ENCODE measurements around the gene TMCO5A.

TMCO5A gene

DNA sequence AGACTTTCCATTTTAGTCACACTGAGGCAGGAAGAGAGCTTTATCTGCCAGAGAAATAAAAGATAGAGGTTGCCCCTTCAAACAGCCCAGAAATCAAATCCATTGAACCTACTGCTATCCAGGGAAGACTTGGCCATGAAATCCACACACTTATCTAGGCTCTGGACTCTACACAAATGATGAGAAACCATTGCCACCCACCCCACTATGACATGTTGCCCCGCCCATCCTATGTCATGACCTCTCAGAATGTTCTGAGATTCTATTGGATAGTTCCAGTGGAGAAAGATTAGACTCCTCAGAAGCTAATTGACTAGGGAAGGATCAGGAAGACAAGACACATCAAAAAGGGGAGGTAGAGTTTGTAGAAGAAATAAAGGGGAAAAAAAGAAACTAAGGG lies at the start of gene TMCO5A:
Gene TMCO5A (plus strand): TSS at position 301 of the 400 bp plus-strand sequence. CDS start 1,684 bp downstream, outside the sequence.
- H3K9me3 Mint-ChIP-seq = no peaks in the 10 kb centered on the region
- H3K4me1 Mint-ChIP-seq = no peaks in the 10 kb centered on the region
- no peak within 1 kb of the TSS for H3K4me3 Mint-ChIP-seq
- H3K27me3 Mint-ChIP-seq = peaks cover 3% of the 10 kb centered on the region
- DNase-seq (ENCODE audit: low spot score in 2 of 2) = no peak
- no peak for ATAC-seq (ENCODE audit: low read depth)
- no peak within 1 kb of the TSS for H3K27ac Mint-ChIP-seq
- no peaks in the 10 kb centered on the region for H3K36me3 Mint-ChIP-seq

DNA sequence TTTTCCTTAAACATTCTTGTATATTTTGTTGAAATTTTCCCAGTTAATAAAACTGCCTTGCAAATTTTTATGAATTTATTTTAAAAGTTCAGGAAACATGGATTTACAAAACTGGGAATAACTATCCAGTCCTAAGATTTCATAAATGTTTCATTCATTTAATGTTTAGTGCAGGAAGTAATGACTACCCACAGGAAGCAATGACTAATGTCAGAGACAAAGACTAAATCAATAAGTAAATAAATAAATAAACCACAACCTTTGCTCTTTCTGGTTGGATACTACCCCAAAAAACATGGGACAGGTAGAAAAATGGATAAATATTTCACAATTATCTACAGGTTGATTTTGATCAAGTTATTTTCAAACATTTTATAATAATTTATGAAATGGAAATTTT lies 48.8 kb upstream of the TMCO5A start:
- ATAC-seq (ENCODE audit: low read depth) = no peak
- no peaks in the 10 kb centered on the region for H3K36me3 Mint-ChIP-seq
- no peaks in the 10 kb centered on the region for H3K9me3 Mint-ChIP-seq
- H3K4me3 Mint-ChIP-seq = no peak overlapping the region
- no peak overlapping the region for H3K27ac Mint-ChIP-seq
- H3K4me1 Mint-ChIP-seq = no peaks in the 10 kb centered on the region
- no peak for DNase-seq (ENCODE audit: low spot score in 2 of 2)
- peaks cover 6% of the 10 kb centered on the region for H3K27me3 Mint-ChIP-seq

DNA sequence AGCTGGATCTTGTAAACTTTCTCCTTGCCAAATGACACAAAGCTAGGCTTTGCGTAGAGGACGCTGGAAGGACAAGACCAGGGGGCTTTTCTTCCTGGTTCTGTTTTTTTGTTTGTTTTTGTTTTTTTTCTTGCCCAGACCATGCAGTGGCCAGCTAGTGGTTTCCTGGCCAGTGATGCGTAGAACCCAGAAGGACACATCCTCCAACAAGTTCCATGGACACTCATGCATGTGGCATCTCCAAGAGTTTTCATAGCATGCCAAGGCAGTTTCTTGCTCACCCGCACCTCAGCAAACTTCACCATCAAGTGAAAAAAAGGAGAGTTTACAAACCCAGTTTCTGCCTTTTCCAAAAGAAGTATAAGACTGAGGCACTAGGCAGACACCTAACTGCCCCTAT lies 46.1 kb upstream of the TMCO5A start:
- DNase-seq (ENCODE audit: low spot score in 2 of 2) (no peak), ATAC-seq (ENCODE audit: low read depth) (no peak)
- Mint-ChIP-seq H3K27me3 (peaks cover 4% of the 10 kb centered on the region), H3K4me3 (no peak overlapping the region), H3K4me1 (no peaks in the 10 kb centered on the region), H3K9me3 (no peaks in the 10 kb centered on the region), H3K27ac (no peak overlapping the region), H3K36me3 (no peaks in the 10 kb centered on the region)

DNA sequence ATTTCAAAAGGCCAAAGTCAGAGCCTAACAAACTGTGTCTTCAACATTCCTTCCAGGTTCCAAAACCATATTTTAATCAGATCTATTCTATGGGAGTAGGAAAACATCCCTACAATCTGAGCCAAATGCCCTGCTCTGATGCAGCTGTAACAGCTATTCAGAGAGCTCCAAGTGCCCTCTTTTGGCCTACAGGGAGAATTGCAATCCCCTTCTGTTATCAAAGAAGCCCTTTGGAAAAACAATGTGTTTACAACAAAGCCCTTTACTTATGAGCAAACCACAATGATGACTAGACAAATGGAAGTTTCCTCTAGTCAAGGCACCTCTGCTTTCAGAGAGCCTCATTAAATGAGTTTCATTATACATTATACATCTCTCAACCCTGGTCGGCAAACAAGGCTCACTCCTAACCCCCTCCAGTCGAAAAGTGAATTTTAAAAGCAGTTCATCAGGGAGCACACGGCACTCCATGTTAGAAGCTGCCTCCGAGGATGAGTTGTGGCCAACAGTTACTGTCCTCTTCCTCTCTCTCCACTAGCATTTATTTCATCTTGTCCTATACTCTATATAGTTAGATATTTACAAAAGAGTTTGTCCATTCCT lies 42.6 kb upstream of the TMCO5A start:
- no peak overlapping the region for H3K4me3 Mint-ChIP-seq
- no peak for DNase-seq (ENCODE audit: low spot score in 2 of 2)
- no peaks in the 10 kb centered on the region for H3K4me1 Mint-ChIP-seq
- H3K27ac Mint-ChIP-seq = no peak overlapping the region
- no peaks in the 10 kb centered on the region for H3K9me3 Mint-ChIP-seq
- H3K36me3 Mint-ChIP-seq = no peaks in the 10 kb centered on the region
- no peak for ATAC-seq (ENCODE audit: low read depth)
- no peaks in the 10 kb centered on the region for H3K27me3 Mint-ChIP-seq

DNA sequence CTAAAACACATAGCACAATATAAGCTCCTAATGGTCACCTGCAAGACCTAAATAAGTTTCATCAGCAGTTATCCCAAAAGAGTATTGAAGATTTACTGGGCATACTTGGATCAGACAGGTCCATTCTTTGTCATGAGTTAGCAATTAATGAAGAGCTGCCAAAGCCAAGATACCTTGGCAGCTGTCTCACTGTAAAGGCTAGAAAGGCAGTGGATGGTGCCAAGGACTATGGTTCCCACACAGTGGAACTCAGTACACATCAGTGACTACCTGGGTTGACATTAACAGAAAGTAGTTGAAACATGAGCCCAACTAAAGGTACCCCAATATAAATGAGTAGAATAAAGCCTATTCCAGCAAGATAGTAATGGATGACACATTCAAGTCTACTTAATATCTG lies 41.1 kb upstream of the TMCO5A start:
- H3K9me3 Mint-ChIP-seq = no peaks in the 10 kb centered on the region
- no peak for ATAC-seq (ENCODE audit: low read depth)

DNA sequence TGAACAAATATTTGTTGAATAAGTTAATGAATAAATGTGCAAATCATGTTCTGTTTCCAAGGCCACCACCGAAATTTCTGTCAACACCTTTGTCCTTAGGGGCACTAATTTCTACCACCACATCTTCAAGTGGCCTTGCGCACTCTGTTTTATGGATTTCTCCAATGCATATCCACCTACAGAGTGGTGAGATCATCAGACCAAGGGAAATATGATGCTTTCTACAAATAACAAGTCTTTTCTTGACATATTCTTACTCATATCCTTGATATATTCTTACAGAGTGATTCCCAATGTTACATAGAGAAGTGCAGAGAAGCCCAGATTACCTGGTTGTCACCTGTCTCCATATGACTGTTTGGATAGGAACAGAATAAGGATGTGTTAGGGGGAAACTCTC lies 36.1 kb upstream of the TMCO5A start:
- Mint-ChIP-seq H3K4me1 (no peaks in the 10 kb centered on the region), H3K36me3 (no peaks in the 10 kb centered on the region), H3K4me3 (no peak overlapping the region), H3K27ac (no peak overlapping the region), H3K9me3 (no peaks in the 10 kb centered on the region), H3K27me3 (no peaks in the 10 kb centered on the region)
- DNase-seq (ENCODE audit: low spot score in 2 of 2) (no peak), ATAC-seq (ENCODE audit: low read depth) (no peak)

More for the DNA sequence above, 41.1 kb upstream of the TMCO5A start:
- H3K27ac Mint-ChIP-seq = no peak overlapping the region
- no peak overlapping the region for H3K4me3 Mint-ChIP-seq
- no peaks in the 10 kb centered on the region for H3K36me3 Mint-ChIP-seq
- no peaks in the 10 kb centered on the region for H3K4me1 Mint-ChIP-seq
- no peak for DNase-seq (ENCODE audit: low spot score in 2 of 2)
- H3K27me3 Mint-ChIP-seq = no peaks in the 10 kb centered on the region

DNA sequence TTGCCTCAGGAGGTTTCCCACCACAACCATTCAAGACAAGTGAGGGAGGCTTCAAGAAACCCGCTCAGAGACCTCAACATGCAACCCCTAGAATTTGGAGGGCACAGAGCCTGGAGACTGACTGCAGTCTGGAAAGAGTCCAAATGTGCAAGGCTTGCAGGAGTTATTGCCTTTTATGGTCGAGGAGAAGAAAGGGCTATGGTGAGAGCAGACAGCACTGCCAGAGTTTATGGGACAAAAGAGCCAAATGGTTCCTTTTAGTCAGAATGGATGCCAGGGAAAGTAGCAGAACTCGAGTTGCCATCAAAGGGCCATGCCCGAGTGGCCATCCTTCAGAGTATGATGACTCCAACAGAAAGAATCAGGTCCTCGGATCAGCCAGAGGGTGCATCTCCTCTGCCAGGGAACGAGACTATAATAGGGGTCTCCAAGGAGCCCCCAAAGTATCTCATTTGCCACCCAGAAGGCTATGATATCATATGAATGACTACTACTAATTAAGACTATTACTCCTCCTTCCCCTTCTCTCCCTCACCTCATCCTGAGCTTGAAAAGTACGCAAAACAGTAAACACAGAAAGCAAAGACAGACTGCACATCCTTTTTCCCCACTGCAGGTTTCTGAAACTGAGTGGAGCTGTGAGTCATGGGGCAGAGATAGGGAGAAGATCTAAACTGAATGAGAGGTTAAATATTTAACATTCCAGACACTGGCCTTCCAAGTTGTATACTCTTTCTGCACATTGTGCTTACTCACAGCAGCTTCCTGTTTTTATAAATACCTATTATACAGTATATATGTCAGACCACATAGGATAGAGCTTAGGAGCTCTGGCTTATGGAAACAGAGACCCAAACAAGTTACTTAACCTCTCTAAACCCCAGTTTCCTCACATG lies 33.9 kb upstream of the TMCO5A start:
- no peaks in the 10 kb centered on the region for H3K36me3 Mint-ChIP-seq
- no peaks in the 10 kb centered on the region for H3K9me3 Mint-ChIP-seq
- no peaks in the 10 kb centered on the region for H3K4me1 Mint-ChIP-seq
- no peak for DNase-seq (ENCODE audit: low spot score in 2 of 2)
- H3K4me3 Mint-ChIP-seq = no peak overlapping the region
- H3K27me3 Mint-ChIP-seq = no peaks in the 10 kb centered on the region
- ATAC-seq (ENCODE audit: low read depth) = no peak
- H3K27ac Mint-ChIP-seq = no peak overlapping the region

DNA sequence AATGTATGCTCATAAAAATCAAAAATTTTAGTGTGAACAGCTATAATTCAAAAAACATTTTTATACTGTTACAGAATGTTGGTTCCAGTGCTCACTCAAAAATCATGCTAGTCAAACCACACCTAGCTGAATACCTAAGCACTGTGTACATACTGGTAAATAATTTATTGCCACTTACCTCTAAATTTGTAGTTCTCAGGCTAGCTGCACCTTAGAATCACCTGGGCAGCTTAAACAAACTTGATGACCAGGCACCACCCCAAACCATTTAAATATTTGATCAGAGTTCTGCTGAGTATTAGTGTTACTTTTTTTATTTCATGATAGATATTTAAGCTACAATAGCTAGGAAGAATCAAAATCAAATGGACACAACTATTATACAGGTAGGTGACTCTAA lies 32.3 kb upstream of the TMCO5A start:
- Mint-ChIP-seq H3K27me3 (no peaks in the 10 kb centered on the region), H3K36me3 (no peaks in the 10 kb centered on the region), H3K27ac (no peak overlapping the region), H3K4me3 (no peak overlapping the region), H3K9me3 (no peaks in the 10 kb centered on the region), H3K4me1 (no peaks in the 10 kb centered on the region)
- ATAC-seq (ENCODE audit: low read depth) = no peak
- no peak for DNase-seq (ENCODE audit: low spot score in 2 of 2)

DNA sequence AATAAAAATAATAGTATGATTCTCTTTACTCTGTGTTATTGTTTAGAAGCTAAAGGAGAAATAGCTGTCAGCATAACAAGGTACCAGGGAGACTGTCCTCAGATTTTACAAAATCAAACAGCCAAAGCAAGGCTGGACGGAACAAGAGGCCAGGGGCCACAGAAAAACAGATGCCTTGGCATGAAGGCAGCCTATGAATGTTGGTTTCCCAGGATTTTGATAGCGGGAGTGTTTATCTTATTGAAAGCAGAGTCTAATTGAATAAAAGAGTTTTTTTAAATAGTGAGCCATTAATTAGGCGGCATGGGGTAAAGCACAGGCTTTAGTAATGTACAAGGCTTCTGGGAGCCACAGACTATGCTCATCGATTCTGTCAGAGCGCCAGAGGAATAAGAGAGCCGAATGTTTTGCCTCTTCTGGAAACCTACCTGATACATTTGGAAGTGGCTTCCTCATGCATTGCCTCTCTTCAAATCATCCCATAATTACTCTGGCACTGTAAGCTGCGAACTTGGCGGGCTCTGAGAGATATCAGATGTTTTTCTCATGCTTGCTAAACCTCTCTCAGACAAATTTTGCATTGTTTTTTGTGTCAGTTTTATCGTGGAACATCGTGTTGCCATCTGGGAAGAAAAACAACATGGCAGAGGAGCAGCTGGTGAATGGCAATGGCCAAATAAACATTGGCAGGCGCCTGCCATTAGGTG lies 30.4 kb upstream of the TMCO5A start:
- Mint-ChIP-seq H3K36me3 (no peaks in the 10 kb centered on the region), H3K27ac (no peak overlapping the region), H3K4me3 (no peak overlapping the region), H3K4me1 (no peaks in the 10 kb centered on the region), H3K27me3 (peaks cover 2% of the 10 kb centered on the region), H3K9me3 (no peaks in the 10 kb centered on the region)
- DNase-seq (ENCODE audit: low spot score in 2 of 2) = no peak
- no peak for ATAC-seq (ENCODE audit: low read depth)

DNA sequence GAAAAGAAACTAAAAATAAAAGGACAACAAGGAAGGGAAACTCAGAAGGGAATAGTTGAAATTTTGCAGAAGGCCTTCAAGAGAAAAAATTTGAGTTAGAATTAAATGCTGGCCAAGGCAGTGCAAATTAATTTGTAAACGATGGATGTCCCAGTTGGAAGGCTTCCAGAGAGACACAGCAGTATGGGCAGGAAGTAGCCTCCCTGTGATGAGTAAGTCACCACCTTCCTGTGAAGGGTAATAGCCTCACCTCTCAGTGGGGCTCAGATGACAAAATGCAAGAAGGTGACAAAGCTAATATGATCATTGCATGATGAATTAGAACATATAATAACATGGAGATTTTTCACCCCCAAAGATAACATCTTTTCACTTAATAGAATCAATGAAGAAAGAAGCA lies 27.3 kb upstream of the TMCO5A start:
- Mint-ChIP-seq H3K27me3 (peaks cover 2% of the 10 kb centered on the region), H3K4me3 (no peak overlapping the region), H3K4me1 (no peaks in the 10 kb centered on the region), H3K9me3 (no peaks in the 10 kb centered on the region), H3K36me3 (no peaks in the 10 kb centered on the region), H3K27ac (no peak overlapping the region)
- DNase-seq (ENCODE audit: low spot score in 2 of 2) = no peak
- ATAC-seq (ENCODE audit: low read depth) = no peak

DNA sequence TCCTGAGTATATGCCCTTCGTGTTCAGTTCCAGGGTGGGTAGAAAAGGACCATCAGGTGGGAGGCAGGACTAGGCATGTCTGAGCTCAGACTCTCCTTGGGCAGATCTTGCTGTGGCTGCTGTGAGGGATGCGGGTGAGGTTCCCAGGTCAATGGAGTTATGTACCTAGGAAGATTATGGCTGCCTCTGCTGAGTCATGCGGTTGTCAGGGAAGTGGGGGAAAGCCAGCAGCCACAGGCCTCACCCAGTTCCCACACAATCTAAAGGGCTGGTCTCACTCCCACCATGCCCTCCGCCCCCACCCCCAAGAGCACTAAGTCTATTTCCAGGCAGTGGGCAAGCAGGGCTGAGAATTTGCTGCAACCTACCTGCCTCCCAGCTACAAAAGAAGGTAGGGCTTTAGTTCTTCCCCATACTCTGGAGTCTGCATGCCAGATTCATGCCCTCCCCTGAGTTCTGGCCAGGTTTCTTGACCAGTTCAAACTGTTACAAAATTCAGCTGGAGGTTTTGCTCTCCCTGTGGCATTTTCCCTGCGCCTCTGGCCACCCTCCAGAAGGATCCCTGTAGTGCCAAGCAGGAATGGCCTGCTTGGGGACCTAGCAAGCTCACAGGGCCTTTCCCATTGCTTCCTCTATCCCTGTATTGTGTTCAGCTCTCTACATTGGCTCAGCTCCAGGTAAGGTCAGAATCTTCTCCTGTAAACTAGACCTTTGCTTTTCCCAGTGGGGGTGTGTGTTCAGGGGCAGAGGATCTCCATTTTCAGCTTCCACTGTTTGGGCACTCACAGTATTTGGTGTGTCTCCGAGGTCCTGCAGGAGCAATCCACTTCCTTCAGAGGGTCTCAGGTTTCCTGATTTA lies 12.7 kb upstream of the TMCO5A start:
- H3K4me1 Mint-ChIP-seq = no peaks in the 10 kb centered on the region
- H3K36me3 Mint-ChIP-seq = no peaks in the 10 kb centered on the region
- H3K9me3 Mint-ChIP-seq = peaks cover 3% of the 10 kb centered on the region
- no peak for ATAC-seq (ENCODE audit: low read depth)
- H3K4me3 Mint-ChIP-seq = no peak overlapping the region
- H3K27me3 Mint-ChIP-seq = peaks cover 9% of the 10 kb centered on the region
- DNase-seq (ENCODE audit: low spot score in 2 of 2) = no peak
- H3K27ac Mint-ChIP-seq = no peak overlapping the region

DNA sequence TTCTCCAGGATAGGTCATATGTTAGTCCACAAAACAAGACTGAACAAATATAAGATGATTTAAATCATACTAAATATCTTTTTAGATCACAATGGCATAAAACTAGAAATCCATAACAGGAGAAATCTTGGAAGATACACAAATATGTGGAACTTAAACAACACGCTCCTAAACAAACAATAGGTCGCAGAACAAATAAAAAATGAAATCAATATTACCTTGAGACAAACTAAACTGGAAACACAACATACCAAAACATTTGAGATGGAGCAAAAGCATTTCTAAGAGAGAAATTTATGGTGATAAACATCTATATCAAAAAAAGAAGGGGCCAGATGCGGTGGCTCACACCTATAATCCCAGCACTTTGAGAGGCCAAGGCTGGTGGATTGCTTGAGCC lies 8.3 kb upstream of the TMCO5A start:
- peaks cover 2% of the 10 kb centered on the region for H3K9me3 Mint-ChIP-seq
- DNase-seq (ENCODE audit: low spot score in 2 of 2) = no peak
- no peak overlapping the region for H3K4me3 Mint-ChIP-seq
- H3K4me1 Mint-ChIP-seq = no peaks in the 10 kb centered on the region
- peaks cover 8% of the 10 kb centered on the region for H3K27me3 Mint-ChIP-seq
- no peak for ATAC-seq (ENCODE audit: low read depth)
- H3K27ac Mint-ChIP-seq = no peak overlapping the region
- H3K36me3 Mint-ChIP-seq = no peaks in the 10 kb centered on the region

DNA sequence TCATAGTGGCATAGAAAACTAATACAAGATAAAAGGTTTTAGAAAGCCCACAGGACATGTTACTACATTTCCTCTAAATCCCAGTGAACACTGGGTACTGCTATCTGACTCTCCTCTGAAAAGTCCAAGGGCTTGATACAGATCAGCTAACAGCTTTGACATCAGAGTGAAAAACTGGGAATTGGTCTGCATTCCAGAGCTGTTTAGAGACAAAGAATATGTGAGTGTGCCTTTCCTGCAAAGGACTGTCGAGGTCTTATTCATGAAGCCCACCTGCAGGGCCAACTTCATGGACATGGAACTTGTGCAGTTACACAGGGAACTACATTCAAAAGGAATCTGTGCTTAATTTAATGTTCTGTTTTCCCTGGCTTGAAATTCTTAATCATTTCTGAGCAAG lies 5.2 kb upstream of the TMCO5A start:
- no peak overlapping the region for H3K27ac Mint-ChIP-seq
- no peak for ATAC-seq (ENCODE audit: low read depth)
- no peak for DNase-seq (ENCODE audit: low spot score in 2 of 2)
- no peaks in the 10 kb centered on the region for H3K4me1 Mint-ChIP-seq
- H3K9me3 Mint-ChIP-seq = no peaks in the 10 kb centered on the region
- peaks cover 1% of the 10 kb centered on the region for H3K27me3 Mint-ChIP-seq
- H3K36me3 Mint-ChIP-seq = no peaks in the 10 kb centered on the region
- no peak overlapping the region for H3K4me3 Mint-ChIP-seq

DNA sequence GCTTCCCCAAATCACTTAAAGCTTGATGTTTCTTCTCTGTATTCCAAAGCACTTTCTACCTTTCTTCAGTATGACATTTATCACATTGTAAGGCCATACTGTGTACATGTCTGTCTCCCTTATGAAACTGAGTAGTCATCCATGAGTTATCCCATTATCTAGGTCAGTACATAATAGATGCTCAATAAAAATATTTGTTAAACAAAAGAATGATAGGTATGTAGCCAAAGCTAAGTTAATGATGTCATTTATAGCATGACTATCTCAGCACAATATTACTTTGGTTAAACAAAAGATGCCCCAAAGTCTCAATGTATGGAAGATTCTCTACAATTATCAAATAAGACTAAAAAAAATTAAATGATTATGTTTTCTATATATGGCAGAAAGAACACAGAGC lies 3.1 kb upstream of the TMCO5A start:
- H3K4me1 Mint-ChIP-seq = no peaks in the 10 kb centered on the region
- no peak overlapping the region for H3K27ac Mint-ChIP-seq
- ATAC-seq (ENCODE audit: low read depth) (no peak), DNase-seq (ENCODE audit: low spot score in 2 of 2) (no peak)
- peaks cover 2% of the 10 kb centered on the region for H3K27me3 Mint-ChIP-seq
- no peaks in the 10 kb centered on the region for H3K9me3 Mint-ChIP-seq
- no peaks in the 10 kb centered on the region for H3K36me3 Mint-ChIP-seq
- no peak overlapping the region for H3K4me3 Mint-ChIP-seq
